NCI-H146 (cell line): Measurements from ENCODE around the gene THBD.
"Not testable (repeated sequence)": the region's sequence is repeated elsewhere in the genome, so short reads cannot be mapped to it uniquely, and the experiment has no call there.

Source experiments
- DNase-seq: peaks from one replicate; lab custom pipeline; 2025; lab: John Stamatoyannopoulos, UW

Gene THBD

DNA sequence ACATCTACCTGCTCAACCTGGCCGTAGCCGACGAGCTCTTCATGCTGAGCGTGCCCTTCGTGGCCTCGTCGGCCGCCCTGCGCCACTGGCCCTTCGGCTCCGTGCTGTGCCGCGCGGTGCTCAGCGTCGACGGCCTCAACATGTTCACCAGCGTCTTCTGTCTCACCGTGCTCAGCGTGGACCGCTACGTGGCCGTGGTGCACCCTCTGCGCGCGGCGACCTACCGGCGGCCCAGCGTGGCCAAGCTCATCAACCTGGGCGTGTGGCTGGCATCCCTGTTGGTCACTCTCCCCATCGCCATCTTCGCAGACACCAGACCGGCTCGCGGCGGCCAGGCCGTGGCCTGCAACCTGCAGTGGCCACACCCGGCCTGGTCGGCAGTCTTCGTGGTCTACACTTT, 13.7 kb downstream of the THBD start:
- no peak for DNase-seq

DNA sequence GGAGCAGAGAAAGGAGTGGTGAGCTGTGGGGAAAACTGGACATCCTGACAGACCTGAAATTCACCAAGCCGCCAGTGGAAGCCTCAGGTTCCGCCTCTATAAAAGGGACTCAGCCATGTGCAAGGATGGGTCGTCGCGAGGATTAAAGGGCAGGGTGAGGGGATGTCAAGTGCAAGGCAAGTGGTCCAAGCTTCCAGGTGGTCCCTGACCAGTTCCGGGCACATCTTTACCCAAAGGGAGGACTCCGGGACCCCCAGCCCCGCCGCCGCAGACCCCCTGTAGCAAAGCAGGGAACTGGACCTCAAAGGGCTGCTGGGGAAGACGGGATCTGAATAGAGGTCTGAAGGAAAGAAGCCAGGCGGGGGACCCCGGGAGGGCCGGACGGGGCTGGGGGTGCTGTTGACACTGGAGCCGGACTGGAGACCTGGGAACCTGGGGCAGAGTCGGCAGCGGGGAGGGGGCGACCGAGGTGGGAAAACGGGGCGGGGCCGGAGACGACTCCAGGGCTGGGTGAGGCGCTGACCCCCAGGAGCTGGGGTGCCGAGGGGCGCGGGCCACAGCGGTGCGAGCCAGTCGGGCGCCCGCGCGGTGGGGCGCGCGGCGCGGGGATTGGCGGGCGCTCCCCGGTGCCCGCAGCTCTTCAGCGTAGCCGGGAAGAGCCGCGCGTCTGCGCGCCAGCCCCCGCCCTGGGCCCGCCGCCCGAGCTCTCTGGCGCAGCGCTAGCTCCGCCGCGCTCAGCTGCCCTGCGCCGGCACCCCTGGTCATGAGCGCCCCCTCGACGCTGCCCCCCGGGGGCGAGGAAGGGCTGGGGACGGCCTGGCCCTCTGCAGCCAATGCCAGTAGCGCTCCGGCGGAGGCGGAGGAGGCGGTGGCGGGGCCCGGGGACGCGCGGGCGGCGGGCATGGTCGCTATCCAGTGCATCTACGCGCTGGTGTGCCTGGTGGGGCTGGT, 14.5 kb downstream of the THBD start, which contains the start of gene SSTR4:
Gene SSTR4, plus strand, starts transcription at position 592 of the 951 bp plus-strand sequence. Its CDS starts 172 bp downstream, at position 764.
- no peak for DNase-seq

DNA sequence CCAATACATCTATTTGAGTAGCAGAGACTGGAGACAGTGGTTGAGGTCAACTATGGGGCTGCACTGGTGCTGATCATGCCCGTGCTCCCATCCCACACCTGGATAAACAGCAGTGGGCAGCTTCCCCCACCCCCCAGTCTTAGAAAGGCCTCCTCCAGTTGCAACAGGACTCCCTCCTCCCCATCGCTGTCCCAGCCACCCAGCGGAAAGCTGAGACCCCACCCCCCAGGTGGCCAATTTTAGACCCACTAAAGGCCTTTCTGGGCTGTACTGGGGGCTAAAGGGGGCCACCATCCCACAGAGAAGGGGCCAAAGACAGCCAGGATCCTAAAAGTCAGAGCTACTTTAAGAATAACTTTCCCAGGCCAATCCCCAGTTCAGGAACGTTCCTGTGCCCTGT, 15.6 kb downstream of the THBD start:
- no peak for DNase-seq

DNA sequence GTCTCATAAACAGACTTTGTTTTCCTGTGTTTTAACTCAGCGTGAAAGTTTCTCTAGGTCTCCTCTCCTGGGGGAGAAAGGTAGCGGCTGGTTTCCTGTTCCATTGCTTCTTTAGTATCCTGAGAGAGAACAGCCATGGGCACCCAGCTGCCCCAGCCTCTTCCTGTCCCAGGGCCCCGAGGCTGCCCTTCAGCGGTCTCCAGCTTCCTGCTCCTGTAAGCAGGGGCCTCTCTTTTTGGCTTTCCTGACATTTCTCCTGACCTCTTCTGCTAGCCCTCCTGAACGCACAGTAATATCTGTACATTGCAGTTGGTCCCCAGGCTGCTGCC, 16.8 kb downstream of the THBD start:
- no peak for DNase-seq

DNA sequence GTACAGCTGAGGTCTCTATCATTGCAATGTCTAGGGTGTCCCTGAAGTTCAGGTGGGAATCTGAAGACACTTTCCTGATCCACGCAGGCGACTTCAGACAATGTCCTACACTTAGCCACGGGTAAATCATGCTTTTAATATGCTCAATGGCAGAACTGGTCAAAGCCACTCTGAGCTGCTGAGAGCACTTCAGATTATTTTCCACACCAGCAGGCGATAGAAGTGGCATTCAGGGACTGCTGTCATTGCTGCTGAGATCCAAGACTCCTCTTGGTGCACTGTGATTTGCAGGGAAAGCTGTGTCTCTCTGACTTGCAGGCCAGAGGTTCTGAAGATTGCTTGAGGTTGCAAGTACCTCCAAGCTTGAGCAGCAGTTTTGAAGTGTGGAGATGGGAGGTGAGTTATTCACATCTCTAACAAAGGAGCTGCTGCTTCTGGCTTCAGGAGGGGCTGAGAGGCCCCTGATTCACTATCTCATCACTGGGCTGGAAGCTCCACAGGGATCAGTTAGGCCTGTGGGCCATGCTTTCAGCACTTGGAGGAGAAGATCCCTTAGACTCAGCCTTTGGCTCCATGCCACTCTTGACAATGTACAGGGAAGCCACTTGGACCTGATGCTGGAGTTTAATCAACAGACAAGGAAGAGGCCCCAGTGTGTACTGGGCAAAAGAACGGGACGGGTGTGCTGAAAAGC, 17.3 kb downstream of the THBD start:
- DNase-seq, result no peak

DNA sequence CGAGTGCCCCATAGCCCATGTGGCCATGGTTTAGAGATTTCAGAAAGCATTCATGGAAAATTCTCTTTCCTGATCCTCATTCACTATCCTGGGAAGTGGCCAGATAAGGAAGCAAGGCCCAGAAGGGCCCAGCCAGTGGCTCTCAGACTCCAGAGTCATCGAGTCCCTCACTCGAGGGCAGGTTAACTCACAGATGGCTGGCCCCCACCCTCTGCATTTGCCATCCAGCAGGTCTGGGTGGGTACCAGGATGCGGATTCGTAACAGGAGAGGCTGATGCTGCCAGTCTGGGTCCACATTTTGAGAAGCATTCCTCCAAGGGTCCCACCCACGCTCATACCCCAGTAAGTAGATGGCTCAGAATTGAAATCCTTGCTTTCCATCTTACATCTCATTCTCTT, 18.1 kb downstream of the THBD start:
- no peak for DNase-seq

DNA sequence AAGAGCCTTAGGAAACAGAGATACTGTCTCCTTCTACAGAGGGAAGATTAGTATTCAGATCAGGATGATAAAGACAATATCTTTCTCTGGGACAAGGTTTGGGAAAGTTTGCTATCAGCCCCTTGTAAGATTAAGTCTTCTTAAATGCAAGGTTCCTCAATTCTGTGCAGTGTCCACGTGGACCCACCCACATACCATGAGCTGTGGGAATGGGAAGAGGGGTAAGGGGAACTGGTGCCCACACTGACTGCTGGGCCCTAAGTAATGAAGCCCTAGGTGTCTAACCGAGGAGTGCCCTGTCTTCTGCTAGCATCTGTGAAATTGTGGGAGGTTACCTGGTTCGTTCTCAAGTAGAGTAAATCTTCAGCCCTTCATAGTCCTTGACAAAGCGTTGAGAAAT, 20.1 kb downstream of the THBD start:
- DNase-seq, result no peak

DNA sequence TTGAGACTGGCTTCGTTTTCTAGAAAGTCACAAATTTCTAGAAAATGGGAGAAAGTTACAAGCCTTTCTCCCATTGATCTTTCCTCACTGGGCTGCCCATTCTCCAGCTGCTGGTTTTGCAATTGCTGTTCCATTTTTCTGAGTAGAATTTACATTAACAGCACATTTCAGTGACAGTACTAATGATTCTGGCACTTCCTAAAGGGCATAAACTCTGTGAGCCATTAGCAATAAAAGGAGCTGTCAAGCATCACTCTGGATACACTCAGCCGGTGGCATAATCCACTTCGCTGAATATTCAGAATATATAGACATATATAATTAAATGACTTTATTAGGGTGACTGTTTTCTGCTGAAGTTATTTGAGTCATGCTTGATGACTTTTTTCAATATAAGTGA, 21.1 kb downstream of the THBD start:
- no peak for DNase-seq

DNA sequence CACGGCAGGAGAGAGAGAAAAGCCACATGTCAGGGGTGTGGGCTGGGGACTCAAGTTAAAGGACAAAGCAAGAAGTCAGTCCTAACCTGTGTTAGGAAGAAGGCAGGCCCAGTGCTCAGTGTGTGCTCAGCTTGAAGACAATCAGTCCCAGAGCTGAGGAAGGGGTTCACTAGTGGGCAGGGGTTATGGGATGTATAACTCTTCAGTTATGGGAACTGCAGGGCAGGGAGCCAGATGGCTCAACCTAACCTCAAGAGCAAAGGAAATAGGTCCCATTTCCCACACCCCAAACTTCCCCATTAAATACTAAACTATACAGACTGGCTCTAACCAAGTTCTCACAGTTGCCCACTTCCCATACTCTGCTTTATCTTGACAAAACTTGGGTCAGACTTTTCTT, 21.8 kb downstream of the THBD start:
- DNase-seq, result no peak

DNA sequence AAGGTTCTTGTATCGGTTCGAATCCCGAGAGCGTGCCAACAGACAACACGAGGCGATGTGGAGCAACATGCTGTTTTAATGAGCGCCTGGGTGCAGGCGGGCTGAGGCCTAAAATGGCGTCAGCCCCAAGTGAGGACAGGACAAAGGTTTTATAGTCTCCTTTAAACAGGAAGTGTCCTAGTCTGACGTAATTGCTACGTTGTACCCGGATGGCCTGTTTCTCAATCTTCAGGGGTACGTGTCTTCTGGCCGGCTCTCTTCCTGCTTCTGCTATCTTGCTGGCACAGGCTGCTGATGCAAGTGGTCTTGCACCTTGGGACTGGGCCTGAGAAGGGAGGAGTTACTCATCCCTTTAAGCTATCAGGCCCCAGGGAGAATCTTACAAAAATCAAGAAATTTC, 24.0 kb downstream of the THBD start:
- not testable (repeated sequence) for DNase-seq

DNA sequence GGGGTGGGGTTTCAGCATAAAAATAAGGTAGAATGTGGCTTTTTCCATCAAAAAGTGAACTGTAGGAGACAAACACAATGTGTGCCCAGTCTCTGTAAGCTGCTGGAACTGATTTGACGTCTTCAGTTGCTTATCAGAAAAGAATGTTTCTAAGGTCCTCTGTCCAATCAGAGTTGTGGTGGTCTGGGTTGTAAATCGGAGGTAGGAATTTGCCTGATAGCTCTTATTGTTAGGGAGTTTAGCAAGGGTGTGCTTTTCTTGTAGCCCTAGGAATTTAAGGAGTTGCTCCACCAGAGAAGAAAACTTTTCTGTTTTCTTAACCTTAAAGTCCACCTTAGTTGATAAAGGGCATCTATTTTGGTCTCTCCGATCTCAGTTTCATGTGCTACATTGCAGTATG, 24.8 kb downstream of the THBD start:
- DNase-seq, result no peak

DNA sequence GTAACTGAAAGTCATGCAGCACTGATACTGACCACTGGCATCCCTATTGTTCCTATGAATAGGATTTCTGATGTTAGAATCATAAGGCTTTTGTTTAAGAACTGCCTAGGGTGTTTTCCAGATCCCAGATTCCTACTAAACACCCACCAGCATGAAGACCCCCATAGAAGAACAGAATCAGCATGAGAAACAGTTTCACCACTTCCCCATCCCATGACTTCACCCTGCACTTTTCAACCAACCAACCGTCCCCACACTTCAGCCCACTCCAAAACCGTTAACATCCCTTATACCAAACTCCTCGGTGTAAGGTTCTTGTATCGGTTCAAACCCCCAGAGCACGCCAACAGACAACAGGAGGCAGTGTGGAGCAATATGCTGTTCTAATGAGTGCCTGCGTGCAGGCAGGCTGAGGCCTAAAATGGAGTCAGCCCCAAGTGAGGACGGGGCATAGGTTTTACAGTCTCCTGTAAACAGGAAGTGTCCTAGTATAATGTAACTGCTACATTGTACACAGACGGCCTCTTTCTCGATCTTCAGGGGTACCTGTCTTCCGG, 25.8 kb downstream of the THBD start:
- no peak for DNase-seq

DNA sequence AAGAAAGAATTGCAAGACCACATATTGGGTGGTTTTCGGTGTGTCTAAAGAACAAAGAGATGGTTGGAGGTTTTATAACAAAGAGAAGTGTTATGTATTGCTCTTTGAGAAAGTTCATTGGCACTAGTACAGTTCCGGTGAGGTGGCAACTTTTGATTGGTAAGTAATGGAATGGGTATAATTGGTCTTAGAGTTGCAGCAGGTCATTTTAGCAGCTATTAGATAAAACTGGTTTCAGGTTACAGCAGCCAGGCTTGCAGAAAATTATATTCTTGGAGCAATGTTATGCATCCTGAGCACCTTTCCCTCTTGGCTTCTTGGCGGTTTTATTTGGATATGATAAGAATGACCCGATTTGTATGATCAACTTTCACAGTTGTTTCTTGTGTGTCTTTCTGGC, 26.6 kb downstream of the THBD start:
- DNase-seq, result no peak

DNA sequence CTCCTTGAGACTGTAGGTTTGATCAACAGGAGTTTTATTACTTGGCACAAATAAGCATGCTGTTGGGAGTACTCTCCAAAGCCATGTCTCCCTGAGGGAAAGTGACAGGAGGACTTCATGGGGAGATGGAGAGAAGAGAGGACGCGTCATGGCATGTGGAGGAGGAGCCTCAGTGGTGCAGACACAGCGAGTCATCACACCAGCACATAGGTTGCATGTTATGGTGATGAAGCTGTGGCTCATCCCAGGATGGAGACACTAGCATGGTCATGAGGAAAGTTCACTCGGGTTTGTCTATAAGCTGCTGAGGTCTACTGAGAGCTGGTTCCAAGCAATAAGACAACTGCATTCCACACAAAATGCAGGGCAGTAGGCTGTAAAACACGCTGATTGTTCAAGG, 27.5 kb downstream of the THBD start:
- no peak for DNase-seq

DNA sequence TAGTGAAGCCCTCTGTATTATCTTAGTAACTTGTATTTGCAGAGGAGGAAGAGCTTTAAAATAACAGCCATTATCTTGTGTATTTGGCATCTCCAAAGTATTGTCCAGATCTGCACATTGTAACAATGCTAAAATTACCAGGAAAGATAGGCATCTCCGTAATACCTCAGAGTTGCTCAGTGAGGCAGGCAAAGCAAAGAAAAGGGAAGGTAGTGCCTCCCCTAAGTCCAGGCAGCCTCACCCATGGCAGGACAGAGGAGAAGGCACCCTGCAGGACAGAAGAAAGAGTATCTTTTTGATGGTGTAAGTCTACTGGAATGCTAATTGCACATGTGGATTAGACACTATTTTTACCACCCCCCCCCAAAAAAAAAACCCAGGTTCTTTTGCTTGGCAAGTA, 27.9 kb downstream of the THBD start:
- no peak for DNase-seq

DNA sequence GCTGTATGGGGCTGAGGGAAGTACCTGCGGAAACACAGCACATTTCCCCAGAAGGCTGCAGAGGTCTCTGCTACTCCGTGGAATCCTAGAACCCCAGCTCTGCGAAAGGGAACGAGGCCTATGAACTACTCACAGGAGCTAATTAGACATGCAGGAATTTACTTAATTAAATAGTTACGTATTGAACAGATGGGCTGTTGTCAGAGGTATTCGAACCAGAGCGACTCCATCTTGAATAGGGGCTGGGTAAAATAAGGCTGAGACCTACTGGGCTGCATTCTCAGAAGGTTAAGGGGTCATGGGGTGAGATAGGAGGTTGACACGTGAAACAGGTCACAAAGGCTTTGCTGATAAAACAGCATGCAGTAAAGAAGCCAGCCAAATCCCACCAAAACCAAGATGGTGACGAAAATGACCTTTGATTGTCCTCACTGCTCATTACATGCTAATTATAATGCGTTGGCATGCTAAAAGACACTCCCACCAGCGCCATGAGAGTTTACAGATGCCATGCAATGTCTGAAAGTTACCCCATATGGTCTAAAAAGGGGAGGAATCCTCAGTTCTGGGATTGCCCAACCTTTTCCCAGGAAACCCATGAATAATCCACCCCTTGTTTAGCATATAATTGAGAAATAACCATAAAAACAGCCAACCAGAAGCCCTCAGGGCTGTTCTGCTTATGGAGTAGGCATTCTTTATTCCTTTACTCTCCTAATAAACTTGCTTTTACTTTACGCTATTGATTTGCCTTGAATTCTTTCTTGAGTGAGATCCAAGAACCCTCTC, 29.0 kb downstream of the THBD start:
- no peak for DNase-seq

DNA sequence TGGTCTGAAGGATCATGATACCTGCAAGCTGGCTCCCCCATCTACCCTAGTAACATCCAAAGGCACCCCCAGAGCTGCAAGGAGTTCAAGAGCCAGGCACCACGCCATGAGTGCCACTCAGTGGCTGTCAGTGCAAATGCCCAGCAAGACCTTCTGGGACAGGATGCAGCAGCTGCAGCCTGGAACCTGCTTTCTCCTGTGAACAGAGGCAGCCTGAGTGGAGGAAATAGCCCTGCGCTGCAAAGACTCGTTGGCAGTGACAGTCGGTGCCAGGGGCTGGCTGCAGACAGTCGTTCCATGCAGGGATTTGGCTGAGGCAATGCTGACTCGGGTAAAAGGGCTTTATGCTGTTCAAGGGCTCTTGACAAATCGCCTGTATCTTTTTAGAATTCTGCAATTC, 30.1 kb downstream of the THBD start:
- no peak for DNase-seq

DNA sequence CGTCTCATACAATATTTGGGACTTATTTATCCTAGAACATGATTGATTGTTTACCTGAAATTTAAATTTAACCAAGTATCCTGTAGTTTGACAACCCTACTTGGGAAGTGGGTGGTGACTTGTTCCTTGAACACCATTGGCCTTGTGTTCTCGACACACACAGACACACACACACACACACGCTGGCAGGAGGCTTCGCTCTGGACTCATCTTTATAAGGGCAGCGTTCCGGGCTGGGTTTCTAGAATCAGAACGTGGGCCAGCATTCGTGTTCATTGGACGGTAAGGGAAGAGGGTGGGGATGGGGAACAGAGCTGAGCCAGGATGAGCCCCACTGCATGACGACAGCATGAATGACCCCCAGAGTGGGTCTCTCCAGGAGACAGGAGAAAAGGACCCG, 30.5 kb downstream of the THBD start:
- no peak for DNase-seq

DNA sequence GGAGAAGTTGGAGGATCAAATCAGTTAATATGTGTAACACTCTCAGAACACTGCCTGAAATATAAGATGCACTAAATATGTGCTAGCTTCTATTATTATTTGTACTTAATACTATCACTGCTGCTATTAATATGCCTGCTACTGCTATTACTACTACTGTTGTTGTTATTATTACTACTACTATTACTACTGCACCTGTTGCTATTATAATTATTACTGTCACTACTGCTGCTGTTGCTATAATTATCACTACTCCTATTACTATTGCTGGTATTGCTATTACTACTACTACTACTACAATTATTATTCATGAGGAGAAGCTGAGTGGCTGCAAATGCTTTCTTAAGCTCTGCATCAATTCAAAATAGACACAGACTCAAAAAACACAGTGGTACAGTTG, 31.0 kb downstream of the THBD start:
- DNase-seq, result no peak

DNA sequence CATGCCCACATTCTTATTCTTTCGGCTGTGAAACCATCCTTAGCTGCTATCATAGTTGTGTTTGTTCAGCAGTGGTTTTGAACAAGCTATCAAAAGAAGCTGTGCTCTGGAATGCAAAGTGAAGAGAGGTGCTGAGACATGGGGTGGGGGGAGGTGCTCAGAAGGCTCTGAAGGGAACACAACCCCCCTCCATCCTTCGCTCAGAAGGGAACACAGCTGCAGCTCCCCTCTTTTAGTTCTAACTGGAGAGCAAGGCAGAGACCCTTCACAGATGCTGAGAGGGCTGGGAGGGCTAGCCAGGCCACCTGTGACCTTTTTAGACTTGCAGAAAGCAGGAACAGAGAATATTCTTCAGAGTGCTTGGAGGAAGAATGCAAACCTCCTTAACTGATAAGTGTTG, 32.0 kb downstream of the THBD start:
- DNase-seq, result no peak

DNA sequence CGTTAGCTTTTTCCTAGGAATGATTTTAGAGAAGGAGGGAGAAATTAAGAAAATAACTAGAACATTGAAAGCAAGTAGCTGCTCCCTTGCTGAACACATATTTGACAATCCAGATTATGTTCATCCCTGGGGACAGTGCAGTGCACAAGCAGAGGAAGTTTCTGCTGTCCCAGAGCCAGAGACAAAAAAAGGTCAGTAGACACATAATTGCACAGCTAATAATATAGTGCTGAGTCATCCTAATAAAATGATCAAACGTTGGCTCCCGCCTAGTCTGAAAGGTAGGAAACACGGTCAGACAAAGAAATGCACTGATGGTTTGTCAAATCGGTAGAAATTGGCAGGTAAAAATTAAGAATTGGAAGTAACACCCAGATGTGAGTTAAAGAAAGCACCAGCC, 36.0 kb downstream of the THBD start:
- DNase-seq, result no peak

DNA sequence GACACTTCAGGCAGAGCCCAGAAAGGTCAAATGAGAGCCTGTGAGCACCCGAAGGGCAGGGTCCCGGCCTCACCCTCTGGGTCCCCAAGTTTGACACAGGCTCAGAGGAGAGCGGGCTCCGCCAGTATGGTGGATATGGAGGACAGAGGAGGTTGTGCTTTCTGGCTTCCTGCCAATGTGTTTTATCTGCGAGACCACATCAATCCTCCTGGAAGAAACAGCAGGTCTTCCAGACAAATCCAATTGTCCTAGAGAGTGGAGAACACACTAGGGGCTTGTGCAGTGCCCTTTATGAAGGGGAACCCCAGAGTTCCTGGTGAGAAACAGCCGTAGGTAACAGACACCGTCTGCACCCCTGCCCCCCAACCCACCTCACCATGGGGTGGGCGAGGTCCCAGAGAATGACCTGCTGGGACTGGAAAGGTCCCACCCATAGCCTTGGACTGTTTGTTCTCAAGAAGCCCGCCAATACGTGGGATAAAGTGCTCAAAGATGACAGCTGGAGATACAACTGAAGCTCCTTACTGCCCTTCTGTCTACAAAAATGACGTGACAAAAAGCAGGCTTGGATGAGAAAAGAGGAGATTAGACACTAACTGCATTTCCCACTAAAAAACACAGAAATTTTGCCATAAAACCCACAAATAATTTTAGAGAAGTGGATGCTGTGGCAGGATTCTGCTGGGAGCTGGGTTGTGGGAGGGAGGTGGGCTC, 38.3 kb downstream of the THBD start:
- no peak for DNase-seq
